Measurements from ENCODE around the gene CACNA2D1.
"Not testable (repeated sequence)": the region's sequence is repeated elsewhere in the genome, so short reads cannot be mapped to it uniquely, and the experiment has no call there.

Gene CACNA2D1

GRCh38 chr7:82433507-82433906 lies 10.1 kb downstream of the CACNA2D1 start:
- DNase-seq = no peak

- not testable (repeated sequence) for DNase-seq
Observed at GRCh38 chr7:82432743-82433142, 10.8 kb downstream of the CACNA2D1 start.

GRCh38 chr7:82430500-82431465 lies 12.8 kb downstream of the CACNA2D1 start:
- peak; percentile 62 for DNase-seq

- DNase-seq = no peak
Observed at GRCh38 chr7:82429408-82429807, 14.2 kb downstream of the CACNA2D1 start.

GRCh38 chr7:82428186-82428961 lies 15.2 kb downstream of the CACNA2D1 start:
- DNase-seq = peak; percentile 86

- no peak for DNase-seq
Observed at GRCh38 chr7:82423446-82423845, 20.1 kb downstream of the CACNA2D1 start.

- DNase-seq = no peak
Observed at GRCh38 chr7:82419200-82419599, 24.4 kb downstream of the CACNA2D1 start.

GRCh38 chr7:82417898-82418297 lies 25.7 kb downstream of the CACNA2D1 start:
- no peak for DNase-seq

GRCh38 chr7:82416402-82416801 lies 27.2 kb downstream of the CACNA2D1 start:
- DNase-seq = no peak

- no peak for DNase-seq
Observed at GRCh38 chr7:82414389-82414788, 29.2 kb downstream of the CACNA2D1 start.

- DNase-seq = no peak
Observed at GRCh38 chr7:82413237-82413636, 30.3 kb downstream of the CACNA2D1 start.

- DNase-seq = no peak
Observed at GRCh38 chr7:82411732-82412131, 31.8 kb downstream of the CACNA2D1 start.

GRCh38 chr7:82410461-82410860 lies 33.1 kb downstream of the CACNA2D1 start:
- no peak for DNase-seq

GRCh38 chr7:82406937-82407336 lies 36.6 kb downstream of the CACNA2D1 start:
- DNase-seq = no peak

GRCh38 chr7:82405301-82405700 lies 38.3 kb downstream of the CACNA2D1 start:
- no peak for DNase-seq

- DNase-seq = no peak
Observed at GRCh38 chr7:82404652-82405051, 38.9 kb downstream of the CACNA2D1 start.

- DNase-seq = no peak
Observed at GRCh38 chr7:82404094-82404493, 39.5 kb downstream of the CACNA2D1 start.

- DNase-seq = peak; percentile 9
Observed at GRCh38 chr7:82397879-82398524, 45.6 kb downstream of the CACNA2D1 start.

GRCh38 chr7:82396343-82396742 lies 47.2 kb downstream of the CACNA2D1 start:
- no peak for DNase-seq

GRCh38 chr7:82395147-82395546 lies 48.4 kb downstream of the CACNA2D1 start:
- no peak for DNase-seq

- no peak for DNase-seq
Observed at GRCh38 chr7:82393840-82394220, 49.7 kb downstream of the CACNA2D1 start.

GRCh38 chr7:82393076-82393839 lies 50.3 kb downstream of the CACNA2D1 start:
- no peak for DNase-seq

GRCh38 chr7:82390936-82391335 lies 52.6 kb downstream of the CACNA2D1 start:
- DNase-seq = no peak
